HUDEP-2 (cell line): Measurements from ENCODE around the gene HRH2.
"Not testable (repeated sequence)": the region's sequence is repeated elsewhere in the genome, so short reads cannot be mapped to it uniquely, and the experiment has no call there.

Experiments used
- DNase-seq, 76 experiments: peaks; one replicate each; lab custom pipeline; 2025; ENCODE audit not compliant: unreplicated experiment in 76 of 76; lab: John Stamatoyannopoulos, UW

HRH2 gene

DNA sequence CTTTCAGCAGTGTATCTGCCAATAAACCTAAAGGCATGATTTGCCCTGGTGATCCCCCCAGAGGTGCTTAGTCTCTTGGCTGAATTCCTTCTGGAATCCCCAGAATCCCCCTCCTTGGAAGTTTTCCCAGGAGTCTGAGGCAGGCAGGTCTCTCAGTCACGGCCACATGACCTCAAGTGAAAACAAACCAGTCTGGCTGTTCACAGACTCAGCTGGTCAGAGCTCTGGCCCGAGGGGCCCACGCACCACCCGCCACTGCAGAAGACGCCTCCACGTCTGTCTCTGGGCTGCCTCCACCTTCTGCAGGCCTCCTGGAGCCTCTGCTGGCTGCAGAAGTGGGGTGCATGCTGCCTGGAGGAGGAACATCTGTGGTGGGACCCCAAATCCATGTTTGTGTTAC is 52.5 kb downstream of the HRH2 start:
- no peak for DNase-seq

DNA sequence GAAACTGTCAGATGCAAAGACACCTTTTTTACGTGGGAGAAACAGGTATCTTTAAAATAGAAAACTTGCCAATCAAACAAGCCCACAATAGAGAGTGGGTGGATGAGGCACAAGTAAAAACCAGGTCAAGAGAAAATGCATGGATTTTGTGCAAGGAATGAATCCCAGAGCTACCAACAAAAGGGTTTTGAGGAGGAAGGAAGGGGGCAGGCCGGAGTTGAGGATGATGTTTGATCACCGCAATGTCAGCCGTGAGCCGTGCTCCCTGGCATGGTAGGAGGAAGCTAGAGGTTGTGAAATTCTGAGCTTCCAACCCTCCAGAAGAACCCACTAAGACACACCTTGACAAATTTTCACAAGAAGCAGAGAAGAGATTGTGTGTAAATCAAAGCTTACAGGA is 53.2 kb downstream of the HRH2 start:
- DNase-seq, result no peak

DNA sequence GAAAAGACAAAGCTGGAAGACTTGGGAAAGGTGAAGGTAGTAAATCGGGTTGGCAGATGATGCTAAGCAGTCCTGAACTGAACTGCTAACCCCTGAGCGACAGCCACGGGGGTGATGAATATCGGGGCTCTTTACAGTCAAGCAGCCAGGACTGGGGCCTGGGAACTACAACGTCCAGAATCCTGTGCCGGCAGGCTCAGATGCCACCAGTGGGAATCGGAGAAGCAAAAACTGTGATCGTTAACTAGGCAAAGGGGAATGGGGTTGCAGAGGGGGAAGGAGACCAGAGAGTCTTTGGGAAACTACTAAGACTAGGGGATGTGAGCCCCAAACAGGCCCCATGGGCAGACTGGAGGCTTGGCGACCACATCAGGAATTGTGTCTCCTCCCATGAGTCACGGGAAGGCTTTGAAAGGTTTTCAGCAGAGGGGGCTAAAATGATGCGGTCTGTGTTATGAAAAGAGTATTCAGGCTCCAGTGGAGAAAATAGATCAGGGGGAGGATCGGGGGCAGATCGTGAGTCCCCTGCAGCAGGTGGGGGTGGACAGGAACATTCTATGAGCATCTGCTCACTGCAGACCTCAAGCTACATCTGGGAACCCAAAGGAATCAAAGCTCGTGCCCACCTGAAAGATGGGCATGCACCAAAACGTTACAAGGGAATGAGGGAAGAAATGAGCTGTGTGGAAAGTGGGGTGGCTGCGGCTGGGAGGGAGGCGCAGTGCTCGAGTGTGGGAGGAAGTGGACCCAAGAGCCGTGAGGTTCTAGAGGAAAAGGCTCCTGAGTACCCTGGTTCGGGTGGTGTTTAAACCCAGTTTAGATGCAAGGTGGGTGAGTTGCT is 53.8 kb downstream of the HRH2 start:
- no peak for DNase-seq

DNA sequence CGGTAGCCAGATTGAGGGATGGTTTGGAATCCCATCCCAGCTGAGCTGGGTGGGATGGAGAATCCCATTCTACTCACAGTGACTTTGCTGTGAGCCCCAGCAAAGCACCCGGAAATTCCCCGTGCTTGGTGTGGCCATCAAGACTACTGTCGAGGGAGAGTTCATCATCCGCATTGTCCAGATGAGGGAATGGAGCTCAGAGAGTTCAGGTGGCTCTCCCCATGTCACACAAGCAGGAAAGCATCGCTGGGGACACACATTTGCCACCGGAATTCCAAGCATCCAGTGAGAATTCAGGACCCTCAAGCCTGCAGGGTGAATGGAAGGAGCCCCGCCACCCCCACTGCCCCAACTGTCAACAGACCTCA is 54.4 kb downstream of the HRH2 start:
- no peak for DNase-seq

DNA sequence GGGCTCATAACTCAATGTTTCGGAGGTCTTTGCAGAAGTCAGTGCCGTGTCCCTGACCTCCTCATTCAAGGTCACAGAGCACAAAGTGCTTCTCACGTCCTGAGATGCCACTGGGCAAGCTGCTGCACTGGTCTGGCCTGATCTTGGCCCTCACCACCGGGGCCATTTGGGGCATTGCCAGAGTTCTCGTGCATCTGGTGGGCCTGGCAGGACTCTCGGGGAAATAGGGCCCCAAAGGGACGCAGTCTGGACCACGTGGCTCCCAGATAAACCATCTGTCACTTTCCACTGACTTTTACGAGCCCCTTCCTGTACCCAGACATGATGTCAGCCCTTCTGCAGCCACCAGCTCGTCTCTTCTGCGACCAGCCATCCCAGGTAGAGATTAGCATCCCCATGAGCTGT is 54.8 kb downstream of the HRH2 start:
- no peak for DNase-seq

DNA sequence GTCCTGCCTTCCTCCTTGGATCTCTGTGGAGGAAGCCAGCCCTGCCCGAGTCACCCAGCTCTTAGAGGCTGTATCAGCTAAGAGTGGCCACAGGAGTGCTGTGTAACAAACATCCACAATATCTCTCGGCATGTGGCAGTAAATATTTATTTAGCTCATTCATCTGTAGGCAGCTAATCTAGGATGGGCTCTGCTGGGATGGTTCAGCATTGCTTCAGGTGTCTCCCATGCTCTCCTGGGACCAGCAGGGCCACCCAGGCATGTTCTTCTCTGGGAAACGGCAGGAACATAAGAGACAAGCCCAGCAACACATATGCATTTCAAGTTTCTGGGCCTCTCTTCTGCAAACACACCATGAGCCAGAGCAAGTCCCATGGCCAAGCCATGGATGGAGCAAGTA is 56.1 kb downstream of the HRH2 start:
- DNase-seq, result no peak

DNA sequence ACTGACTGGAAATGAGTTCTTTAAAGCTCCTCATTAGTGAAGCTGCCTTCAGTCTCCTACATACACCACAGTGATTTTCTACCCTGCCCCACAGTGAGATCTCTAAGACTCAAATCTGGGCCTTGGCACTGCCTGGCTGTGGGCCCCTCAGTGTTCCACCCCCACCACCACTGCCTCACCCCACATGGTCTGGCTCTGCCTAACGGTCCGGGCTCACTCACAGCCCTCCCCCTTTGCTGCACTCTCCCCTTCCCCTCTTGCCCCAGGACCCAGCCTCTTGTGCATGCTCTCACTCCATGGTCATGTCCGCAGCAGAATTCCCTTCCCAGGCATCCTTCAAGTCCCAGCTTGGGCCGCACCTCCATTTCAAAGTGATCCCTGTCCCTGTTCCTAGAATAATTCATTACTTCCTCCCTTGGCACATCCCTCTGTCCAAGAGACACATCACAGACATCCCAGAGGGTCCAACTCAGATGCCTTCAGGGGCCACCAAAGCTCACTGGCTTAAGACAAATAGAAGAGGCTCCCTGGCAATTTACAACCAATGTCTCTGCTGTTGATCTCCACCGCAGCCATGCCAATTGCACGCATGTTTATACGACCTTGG is 56.7 kb downstream of the HRH2 start:
- no peak for DNase-seq

DNA sequence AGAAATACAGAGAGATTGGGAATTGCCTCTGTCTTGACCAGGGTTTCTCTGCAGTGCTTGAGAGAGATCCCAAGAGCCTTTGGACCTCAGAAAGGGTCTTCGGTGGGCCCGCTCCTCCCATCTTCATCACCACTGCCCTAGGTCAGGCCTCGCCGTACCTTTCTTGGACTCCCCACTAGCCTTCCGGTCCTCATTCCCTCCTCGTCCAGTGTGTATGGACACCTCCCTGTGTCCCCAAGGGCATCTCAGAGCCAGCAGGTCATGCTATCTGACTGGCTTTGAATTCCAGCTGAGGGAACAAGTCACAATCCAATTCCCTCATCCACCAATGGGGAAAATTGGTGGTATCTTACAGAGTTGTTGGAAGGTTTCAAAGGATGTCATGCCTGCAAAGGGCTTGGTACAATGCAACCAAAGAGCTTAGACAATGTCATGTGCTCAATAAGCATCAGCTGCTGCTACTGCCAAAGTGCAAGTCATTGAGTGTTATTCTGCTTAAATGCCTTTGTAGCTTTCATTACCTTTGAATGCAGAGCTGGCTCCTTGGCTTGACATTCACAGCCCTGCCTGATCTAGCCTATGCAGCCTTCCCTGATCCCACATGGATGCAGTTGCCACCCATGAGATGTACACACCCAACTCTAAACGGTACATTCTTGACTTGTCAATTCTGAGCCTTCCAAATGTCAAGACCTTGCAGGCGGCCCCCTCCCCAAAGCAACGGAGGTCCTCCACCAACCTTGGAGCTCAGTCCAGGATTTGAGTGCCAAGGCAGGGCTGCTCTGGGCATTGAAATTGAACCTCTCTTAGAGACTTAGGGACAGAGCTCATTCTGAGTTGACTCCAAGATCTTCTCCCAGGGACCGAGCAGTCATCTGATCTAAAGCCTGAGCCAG is 58.0 kb downstream of the HRH2 start:
- DNase-seq, result no peak

DNA sequence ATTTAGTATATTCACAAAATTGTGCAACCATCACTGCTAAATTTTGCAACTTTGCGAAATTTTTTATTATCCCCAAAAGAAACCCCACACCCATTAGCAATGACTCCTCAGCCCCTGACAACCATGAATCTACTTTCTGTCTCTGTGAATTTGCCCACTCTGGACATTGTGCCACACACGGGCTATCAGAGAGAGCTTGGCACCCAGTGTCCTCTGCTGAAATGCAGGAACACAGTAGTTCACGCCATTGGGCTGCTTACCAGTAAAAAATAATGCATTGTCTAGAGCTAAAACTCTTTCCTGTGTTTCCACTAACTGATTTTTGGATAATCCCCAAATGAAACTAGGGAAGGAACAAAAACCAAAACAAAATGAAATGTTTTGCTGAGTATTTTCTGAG is 60.0 kb downstream of the HRH2 start:
- DNase-seq, result no peak

DNA sequence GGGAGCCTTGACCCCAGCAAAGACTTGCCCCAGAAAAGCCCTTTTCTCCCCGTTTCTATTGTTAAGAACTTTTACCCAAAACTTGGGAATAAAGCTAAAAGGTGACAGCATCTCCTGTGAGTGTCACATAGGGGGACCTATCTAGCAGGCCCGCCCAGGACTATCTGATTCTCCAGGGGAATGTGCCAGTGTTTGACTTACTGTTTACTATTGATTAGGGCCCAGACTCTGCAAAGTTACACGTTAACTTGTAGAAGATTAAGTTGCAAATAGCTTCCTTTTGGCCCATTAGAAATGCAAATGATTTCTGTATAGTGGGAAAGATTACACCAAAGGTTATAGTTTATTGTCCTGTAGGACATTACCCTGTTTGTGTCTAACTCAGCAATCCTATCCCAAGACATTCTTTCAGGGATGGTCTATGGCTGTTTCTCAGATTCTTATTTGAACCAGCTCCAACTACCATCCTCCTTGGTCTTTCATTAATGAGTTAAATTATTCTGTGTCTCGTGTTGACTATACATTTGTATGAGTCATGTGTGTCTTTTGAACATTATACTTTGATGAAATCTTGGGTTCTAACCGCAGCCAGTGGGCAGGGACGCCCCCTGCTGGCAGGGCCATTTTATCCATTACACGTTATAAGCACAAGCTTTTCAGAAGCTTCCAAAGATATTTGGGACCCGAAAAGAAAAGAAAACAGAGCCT is 60.7 kb downstream of the HRH2 start:
- peak in 24 of 76 experiments; percentile 2 to 46 (median 18) for DNase-seq

DNA sequence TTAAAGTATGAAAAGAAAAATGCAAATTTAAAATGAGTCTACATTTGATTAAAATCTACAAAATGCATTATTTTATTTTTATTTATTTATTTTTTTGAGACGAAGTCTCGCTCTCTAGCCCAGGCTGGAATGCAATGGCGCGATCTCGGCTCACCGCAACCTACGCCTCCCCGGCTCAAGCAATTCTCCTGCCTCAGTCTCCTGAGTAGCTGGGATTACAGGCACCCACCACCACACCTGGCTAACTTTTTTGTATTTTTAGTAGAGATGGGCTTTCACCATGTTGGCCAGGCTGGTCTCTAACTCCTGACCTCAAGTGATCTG is 61.2 kb downstream of the HRH2 start:
- DNase-seq, result not testable (repeated sequence)

DNA sequence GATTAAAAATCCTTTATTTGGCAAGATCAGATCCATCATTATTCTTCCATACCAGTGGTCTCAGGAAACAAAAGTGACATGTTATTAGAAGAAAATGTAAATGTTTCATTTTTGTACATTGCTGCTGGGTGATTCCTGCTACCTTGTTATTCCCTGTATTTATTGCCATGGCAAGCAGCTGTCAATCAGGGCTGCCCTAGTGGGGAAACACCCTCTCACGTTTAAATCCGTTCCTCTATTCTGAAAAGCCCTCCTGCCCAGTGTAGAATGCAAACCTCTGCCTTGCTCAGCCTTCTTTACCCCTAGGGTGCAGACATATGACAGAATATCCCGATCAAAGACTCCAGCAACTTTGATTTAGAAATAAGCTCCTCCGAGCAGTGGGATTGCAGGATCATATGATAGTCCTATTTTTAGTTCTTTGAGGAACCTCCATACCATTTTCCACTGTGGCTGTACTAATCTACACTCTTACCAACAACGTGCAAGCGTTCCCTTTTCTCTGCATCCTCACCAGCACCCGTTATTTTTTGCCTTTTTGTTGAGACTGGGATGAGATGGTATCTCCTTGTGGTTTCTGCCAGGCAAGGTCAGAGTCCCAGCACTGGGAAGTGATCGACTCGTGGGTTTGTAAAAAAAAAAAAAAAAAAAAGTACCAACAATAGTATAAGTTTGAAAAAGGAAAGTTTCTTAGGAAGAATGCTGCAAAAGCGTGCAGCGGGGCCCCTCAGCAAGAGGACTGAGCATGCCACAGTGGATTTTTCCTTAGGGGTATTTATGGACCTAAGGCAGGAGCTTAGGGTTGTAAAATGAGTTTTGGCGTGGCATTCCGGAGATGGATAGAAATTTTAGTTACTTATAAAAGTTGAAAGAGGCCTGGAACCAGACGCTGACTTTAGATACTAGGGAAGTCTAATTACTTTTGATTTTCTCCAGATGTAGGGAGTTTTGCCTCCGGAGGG is 66.7 kb downstream of the HRH2 start:
- DNase-seq, result no peak

DNA sequence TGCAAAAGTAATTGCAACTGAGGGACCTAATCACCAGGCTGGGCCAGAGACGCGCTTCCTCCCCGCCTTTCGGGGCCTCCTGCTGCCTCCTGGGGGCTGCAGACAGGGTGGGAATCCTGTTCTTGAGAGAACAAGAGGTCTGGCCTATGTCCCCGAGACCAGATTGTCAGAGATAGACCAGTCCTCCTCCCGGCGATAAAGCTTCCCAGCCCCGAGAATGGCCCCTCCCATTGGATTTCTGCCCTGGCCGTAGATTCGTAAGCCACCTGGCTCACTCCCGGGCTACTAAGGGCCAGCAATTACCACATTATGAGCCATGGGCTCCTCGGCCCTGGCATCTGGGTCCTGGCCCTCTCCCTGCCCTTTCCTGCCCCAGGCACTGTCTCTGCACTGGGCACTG is 70.4 kb downstream of the HRH2 start:
- no peak for DNase-seq

DNA sequence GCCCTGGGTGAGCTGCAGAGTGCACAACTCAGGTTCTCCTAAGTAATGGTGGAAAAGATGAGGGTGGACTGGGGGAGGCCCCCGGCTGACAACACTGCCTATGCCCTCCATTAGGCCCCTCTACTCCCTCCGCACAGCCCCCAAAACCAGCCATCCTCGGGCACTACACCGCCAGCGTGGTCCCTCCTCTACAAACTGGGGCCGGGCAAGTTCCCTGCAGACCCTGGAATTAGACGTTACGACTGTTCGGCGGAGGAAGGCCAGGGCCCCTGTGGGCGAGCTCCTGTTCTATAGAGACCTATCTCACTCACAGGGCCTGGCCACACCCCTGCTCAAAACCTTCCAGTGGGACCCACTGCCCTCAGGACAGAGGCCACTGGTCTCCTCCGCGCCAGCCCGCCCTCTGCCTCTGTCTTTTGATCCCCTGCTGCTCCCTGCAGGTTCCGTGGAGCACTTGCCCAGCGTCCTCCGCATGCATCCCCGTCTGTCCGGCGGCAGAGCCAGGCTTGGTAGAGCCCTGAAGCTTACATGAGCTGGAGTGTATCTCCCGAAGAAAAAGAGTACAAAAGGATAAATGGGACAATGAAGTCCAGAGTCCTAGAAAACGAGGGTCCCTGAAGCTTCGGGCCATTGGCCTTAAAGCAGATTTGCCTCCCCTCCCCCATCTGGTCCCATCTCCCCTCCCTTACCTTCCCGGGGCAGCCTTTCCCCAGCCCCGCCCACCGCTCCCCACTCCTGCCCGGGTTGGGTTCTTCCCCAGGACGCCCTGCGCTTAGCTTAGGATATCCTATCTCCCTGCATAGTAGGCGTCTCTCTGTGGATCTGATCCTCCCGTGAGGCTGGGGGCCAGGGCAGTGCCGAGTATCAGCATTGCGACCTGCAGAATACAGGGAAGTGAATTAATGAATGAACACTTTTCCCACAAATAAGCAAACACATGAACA is 71.3 kb downstream of the HRH2 start:
- no peak for DNase-seq

DNA sequence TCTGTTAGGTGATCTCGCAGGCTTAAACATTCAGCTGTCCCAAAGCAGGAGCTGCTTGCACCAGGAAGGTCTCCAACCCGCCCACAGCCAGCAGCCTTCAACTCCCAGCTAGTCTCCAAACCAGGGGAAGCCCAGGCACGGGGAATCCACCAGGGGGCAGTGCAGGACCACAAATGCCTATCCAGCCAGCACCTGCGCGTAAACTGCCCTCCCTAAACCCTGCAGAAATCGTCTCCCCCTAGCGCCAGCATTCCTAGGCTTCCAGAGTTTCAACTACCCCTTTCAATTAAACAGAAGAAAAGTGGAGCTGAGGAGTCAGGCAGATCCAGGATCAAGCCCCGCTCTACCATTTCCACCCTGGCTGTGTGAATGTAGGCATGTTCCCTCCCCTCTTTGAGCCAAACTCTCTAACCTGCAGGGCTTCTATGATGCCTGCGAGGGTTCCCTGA is 72.0 kb downstream of the HRH2 start:
- DNase-seq, result peak in 73 of 76 experiments; percentile 20 to 91 (median 73)

DNA sequence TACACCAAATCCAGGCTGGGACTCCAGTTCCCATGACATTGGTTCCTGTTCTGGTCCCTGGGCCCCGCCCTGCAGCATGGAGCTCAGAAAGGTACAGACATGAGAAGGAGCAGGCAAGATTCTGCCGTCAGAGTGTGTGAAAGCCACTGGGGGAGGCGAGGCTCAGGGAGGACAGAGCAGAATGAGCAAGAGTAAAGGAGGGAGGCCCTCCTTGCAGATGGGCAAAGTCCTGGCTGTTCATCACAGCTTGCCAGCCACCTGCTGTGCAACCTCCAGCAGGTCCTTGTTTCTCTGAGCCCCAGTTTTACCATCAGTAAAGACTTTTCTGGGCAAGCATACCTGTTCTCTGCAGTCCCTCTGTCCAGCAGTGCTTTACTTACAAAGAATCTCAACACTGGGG is 73.3 kb downstream of the HRH2 start:
- no peak for DNase-seq

DNA sequence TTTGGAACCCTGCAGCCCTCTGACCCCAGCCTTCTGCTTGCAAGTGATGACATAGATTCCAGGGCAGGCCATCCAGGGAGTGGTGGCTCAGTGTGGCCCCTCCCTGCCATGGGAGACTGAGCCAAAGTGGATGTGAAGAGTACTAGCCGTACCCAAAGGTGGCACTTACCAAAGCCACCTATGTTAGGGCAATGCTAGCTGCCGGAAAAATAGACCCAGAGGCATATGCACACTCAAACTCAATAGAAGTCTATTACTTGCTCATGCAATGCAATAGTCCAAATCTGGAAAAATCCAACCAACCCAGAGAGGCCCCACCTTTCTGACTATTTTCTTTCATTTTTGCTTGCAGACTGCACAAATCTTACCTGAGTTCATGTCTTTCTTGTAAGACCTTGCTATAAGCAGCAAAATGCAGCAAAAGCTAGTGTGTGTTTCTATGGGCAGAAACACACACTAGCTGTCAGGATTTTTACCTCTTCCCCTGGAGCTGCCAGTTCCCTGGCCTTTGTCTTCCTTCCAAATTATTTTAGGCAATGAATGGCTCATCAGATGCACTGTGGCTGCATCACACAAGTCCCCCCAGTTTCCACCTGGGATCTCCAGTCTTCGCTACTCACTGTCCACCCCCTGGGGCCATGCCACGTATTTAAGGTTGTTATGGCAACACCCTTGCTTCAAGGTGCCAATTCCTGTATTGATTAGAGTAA is 74.0 kb downstream of the HRH2 start:
- no peak for DNase-seq

DNA sequence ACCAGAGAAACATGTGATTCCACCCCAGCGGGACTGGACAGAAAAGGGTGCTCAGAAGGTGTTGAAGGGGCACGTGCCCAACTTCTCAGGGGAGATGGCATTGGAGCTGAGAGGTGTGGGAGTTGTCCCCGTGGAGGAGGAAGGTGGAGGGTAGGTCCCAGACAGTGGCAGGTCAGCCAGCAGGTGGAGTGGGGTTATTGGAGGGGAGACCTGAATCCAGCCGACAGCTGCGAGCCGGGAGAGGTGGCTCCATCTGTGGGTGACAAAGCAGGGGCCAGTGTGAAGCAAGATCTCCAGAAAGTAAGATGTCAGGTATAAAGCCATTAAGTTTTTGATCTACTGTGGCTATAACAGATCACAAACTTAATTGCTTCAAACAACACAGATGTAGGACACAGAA is 75.1 kb downstream of the HRH2 start:
- no peak for DNase-seq
